ENCODE data around the gene GKN1.

GKN1 gene

GRCh38 chr2:68934021-68934420 is 40.4 kb upstream of the GKN1 start:
- no peak overlapping the region for H3K4me3 ChIP-seq (ENCODE audit: control insufficient read depth, low read depth, low read length)
- no peak for DNase-seq (ENCODE audit: low read depth)
- TF ChIP-seq, protein P1, sequence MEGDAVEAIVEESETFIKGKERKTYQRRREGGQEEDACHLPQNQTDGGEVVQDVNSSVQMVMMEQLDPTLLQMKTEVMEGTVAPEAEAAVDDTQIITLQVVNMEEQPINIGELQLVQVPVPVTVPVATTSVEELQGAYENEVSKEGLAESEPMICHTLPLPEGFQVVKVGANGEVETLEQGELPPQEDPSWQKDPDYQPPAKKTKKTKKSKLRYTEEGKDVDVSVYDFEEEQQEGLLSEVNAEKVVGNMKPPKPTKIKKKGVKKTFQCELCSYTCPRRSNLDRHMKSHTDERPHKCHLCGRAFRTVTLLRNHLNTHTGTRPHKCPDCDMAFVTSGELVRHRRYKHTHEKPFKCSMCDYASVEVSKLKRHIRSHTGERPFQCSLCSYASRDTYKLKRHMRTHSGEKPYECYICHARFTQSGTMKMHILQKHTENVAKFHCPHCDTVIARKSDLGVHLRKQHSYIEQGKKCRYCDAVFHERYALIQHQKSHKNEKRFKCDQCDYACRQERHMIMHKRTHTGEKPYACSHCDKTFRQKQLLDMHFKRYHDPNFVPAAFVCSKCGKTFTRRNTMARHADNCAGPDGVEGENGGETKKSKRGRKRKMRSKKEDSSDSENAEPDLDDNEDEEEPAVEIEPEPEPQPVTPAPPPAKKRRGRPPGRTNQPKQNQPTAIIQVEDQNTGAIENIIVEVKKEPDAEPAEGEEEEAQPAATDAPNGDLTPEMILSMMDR (IDR thresholded peaks at IDR 0.05; ENCODE audit: control insufficient read depth, insufficient read depth, low read depth, low read length, missing control alignments), result no peak

- no peak overlapping the region for H3K4me3 ChIP-seq (ENCODE audit: control insufficient read depth, low read depth, low read length)
- no peak for DNase-seq (ENCODE audit: low read depth)
- TF ChIP-seq, protein P1 (IDR thresholded peaks at IDR 0.05; ENCODE audit: control insufficient read depth, insufficient read depth, low read depth, low read length, missing control alignments), result no peak
These were observed 39.0 kb upstream of the GKN1 start for GRCh38 chr2:68935471-68935870.

DNA sequence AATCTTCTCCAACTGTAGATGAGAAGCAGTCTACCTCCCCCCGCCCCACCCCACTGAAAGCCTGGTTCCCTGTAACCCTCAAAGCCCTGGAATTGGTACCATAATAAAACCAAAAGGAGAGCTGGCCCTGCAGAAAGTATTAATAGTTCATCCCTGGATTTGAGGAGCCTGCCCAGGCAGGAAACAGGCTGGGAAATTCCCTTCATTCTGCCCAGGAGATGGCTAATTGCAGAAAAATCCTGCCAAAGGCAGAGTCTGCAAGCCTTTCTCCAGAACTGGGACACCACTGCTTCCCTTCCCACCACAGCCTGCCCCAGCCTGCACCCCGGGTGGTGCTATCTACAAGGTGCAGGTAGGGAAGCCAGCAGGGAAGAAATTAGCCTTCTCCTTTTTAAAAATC is 38.0 kb upstream of the GKN1 start:
- H3K4me3 ChIP-seq (ENCODE audit: control insufficient read depth, low read depth, low read length), result no peak overlapping the region
- TF ChIP-seq, protein P1 (IDR thresholded peaks at IDR 0.05; ENCODE audit: control insufficient read depth, insufficient read depth, low read depth, low read length, missing control alignments), result no peak
- DNase-seq (ENCODE audit: low read depth), result no peak

DNA sequence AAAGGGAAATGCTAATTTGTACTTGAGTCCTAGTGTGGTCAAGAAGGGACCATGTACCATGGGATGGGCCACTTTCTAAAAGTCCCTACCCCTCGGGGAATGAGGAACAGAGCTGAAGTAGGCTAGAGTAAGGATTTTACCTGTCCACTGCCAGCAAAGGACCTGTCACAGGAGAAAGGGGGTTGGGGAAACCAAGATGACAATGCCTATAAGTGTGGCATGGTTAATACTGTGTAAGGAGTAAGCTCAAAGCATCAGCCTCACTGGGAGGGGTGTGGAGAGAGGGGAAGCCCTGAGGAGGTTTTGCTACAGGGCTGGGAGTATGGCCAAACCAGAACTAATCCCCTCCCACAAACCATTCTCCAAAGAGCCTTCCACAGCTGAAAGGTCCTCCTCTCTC is 37.5 kb upstream of the GKN1 start:
- H3K4me3 ChIP-seq (ENCODE audit: control insufficient read depth, low read depth, low read length), result no peak overlapping the region
- no peak for DNase-seq (ENCODE audit: low read depth)
- TF ChIP-seq, protein P1 (IDR thresholded peaks at IDR 0.05; ENCODE audit: control insufficient read depth, insufficient read depth, low read depth, low read length, missing control alignments), result no peak

GRCh38 chr2:68937346-68938055 is 36.9 kb upstream of the GKN1 start:
- DNase-seq (ENCODE audit: low read depth), result no peak
- no peak overlapping the region for H3K4me3 ChIP-seq (ENCODE audit: control insufficient read depth, low read depth, low read length)
- TF ChIP-seq, protein P1 (IDR thresholded peaks at IDR 0.05; ENCODE audit: control insufficient read depth, insufficient read depth, low read depth, low read length, missing control alignments), result no peak

DNA sequence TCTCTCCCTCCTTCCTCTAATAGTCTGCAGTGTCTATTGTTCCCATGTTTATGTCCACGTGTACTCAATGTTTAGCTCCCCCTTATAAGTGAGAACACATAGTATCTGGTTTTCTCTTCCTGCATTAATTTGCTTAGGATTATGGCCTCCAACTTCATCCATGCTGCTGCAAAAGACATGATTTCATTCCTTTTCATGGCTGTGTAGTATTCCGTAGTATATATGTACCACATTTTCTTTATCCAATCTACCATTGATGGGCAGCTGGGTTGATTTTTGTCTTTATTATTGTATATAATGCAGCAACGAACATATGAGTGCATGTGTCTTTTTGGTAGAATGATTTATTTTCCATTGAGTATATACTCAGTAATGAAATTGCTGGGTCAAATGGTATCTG is 35.5 kb upstream of the GKN1 start:
- TF ChIP-seq, protein P1 (IDR thresholded peaks at IDR 0.05; ENCODE audit: control insufficient read depth, insufficient read depth, low read depth, low read length, missing control alignments), result no peak
- no peak overlapping the region for H3K4me3 ChIP-seq (ENCODE audit: control insufficient read depth, low read depth, low read length)
- DNase-seq (ENCODE audit: low read depth), result no peak
